ENCODE measurements around the gene NUAK1.

NUAK1 gene

GRCh38 chr12:106130474-106131113 is 8.2 kb downstream of the NUAK1 start:
- DNase-seq (ENCODE audit: low spot score): no peak

- DNase-seq (ENCODE audit: low spot score): no peak
Observed at GRCh38 chr12:106128585-106129328, 10.0 kb downstream of the NUAK1 start.

GRCh38 chr12:106127338-106128126 is 11.2 kb downstream of the NUAK1 start:
- DNase-seq (ENCODE audit: low spot score): no peak

GRCh38 chr12:106126441-106127337 is 12.1 kb downstream of the NUAK1 start:
- peak; percentile 45 for DNase-seq (ENCODE audit: low spot score)

GRCh38 chr12:106125351-106126095 is 13.2 kb downstream of the NUAK1 start:
- no peak for DNase-seq (ENCODE audit: low spot score)

GRCh38 chr12:106123551-106124081 is 15.1 kb downstream of the NUAK1 start:
- peak; percentile 63 for DNase-seq (ENCODE audit: low spot score)

GRCh38 chr12:106123110-106123509 is 15.6 kb downstream of the NUAK1 start:
- no peak for DNase-seq (ENCODE audit: low spot score)

GRCh38 chr12:106122004-106122403 is 16.8 kb downstream of the NUAK1 start:
- DNase-seq (ENCODE audit: low spot score): no peak

- DNase-seq (ENCODE audit: low spot score): no peak
Observed at GRCh38 chr12:106120519-106121105, 18.1 kb downstream of the NUAK1 start.

- DNase-seq (ENCODE audit: low spot score): no peak
Observed at GRCh38 chr12:106119301-106119700, 19.5 kb downstream of the NUAK1 start.

GRCh38 chr12:106118381-106119130 is 20.2 kb downstream of the NUAK1 start:
- no peak for DNase-seq (ENCODE audit: low spot score)

GRCh38 chr12:106115440-106115839 is 23.3 kb downstream of the NUAK1 start:
- no peak for DNase-seq (ENCODE audit: low spot score)

- DNase-seq (ENCODE audit: low spot score): peak; percentile 28
Observed at GRCh38 chr12:106114447-106115068, 24.2 kb downstream of the NUAK1 start.

GRCh38 chr12:106113824-106114446 is 24.8 kb downstream of the NUAK1 start:
- DNase-seq (ENCODE audit: low spot score): no peak

- DNase-seq (ENCODE audit: low spot score): no peak
Observed at GRCh38 chr12:106113446-106113823, 25.3 kb downstream of the NUAK1 start.

- DNase-seq (ENCODE audit: low spot score): no peak
Observed at GRCh38 chr12:106113042-106113441, 25.7 kb downstream of the NUAK1 start.

GRCh38 chr12:106112145-106112821 is 26.5 kb downstream of the NUAK1 start:
- DNase-seq (ENCODE audit: low spot score): no peak

- DNase-seq (ENCODE audit: low spot score): no peak
Observed at GRCh38 chr12:106110626-106111300, 28.0 kb downstream of the NUAK1 start.
